Measurements from ENCODE around the gene SORCS2. TPM values are rescaled to one million over a fixed set of nuclear protein-coding genes. Genes with fewer than 3 reads are reported as not detected.
A peak's percentile ranks its signal among the peaks of the same experiment; 100 is the strongest.

Gene SORCS2
- total RNA-seq, 6 experiments from 2014 or later, result 0.18 to 6.2 (median 3.1) TPM

DNA sequence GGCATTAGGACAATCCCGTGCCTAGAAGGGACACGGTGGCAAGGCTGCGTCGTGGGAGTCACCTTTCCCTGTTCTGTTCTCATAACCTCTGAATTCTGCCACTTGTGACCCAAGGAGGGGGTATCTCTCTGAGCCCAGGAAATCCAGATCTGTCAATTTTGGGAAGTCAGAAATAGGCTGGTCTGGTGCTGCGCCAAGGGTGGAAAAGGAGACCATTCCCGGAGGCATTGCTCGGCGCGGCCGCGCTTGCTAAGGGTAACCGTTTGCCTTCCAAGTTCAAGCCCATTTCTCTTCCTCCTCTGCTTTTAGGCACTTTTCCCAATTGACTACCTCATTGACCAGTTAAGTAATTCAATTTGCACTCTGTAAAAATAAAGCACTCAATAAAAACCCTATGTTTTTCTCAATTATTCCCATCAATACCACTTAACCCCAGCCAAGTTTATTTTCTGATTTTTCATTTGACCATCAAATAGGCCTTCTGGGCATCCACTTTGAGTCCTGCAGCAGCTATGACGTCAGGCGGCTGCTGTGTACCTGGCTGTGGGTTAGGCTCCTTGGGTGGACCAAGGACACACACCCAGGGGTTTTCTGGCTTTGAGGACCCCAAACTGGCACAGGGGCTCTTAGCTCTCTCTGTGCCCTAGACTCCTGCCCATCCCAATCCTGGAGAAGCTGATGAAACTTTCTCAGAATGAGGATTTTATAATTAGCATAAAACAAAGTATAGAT is 12.5 kb downstream of the SORCS2 start:
- 91% methylated on average over 11 of the region's 14 CpGs for WGBS (ENCODE audit: insufficient coverage, low coverage, low lambda C conversion rate, missing lambda C conversion rate)
- ATAC-seq (no peak), DNase-seq (peak in 1 of 3 donors; percentile 25)
- no peaks in the 10 kb centered on the region for H3K27me3 ChIP-seq
- no peaks in the 10 kb centered on the region for H3K9me3 ChIP-seq
- no peak overlapping the region for H3K4me3 ChIP-seq
- no peak overlapping the region for H3K27ac ChIP-seq
- no peak for TF ChIP-seq POLR2A (IDR thresholded peaks at IDR 0.05)
- TF ChIP-seq, protein P1, sequence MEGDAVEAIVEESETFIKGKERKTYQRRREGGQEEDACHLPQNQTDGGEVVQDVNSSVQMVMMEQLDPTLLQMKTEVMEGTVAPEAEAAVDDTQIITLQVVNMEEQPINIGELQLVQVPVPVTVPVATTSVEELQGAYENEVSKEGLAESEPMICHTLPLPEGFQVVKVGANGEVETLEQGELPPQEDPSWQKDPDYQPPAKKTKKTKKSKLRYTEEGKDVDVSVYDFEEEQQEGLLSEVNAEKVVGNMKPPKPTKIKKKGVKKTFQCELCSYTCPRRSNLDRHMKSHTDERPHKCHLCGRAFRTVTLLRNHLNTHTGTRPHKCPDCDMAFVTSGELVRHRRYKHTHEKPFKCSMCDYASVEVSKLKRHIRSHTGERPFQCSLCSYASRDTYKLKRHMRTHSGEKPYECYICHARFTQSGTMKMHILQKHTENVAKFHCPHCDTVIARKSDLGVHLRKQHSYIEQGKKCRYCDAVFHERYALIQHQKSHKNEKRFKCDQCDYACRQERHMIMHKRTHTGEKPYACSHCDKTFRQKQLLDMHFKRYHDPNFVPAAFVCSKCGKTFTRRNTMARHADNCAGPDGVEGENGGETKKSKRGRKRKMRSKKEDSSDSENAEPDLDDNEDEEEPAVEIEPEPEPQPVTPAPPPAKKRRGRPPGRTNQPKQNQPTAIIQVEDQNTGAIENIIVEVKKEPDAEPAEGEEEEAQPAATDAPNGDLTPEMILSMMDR (IDR thresholded peaks at IDR 0.05), result no peak
- H3K36me3 ChIP-seq, result no peaks in the 10 kb centered on the region
- peaks cover 0 to 32% (median 7%) of the 10 kb centered on the region in 4 donors for H3K4me1 ChIP-seq
- intact Hi-C loops (cut with DNase I), result no loop called here

DNA sequence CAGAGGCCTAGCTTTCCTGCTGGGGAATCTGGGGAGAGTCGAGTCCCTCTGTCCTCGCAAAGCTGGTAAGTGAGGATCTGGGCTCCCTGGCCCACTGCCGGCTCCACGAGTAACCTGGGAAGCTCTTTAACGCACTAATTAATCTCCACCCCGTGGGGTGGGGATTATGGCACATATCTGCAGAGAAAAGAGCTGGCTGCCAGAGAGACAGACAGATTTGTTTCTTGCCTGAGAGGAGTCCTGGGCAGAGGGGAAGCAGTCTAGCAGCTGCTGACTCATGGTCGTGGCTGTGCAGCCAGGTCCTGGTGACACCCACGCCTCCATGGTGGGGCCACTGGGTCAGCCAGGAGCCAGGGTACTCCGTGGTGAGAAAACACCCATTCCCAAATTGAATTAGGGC is 14.0 kb downstream of the SORCS2 start:
- no peaks in the 10 kb centered on the region for H3K9me3 ChIP-seq
- ATAC-seq (peak in 1 of 4 donors; percentile 65), DNase-seq (peak in 1 of 3 donors; percentile 69)
- H3K27me3 ChIP-seq, result no peaks in the 10 kb centered on the region
- no peak overlapping the region for H3K27ac ChIP-seq
- intact Hi-C loops (cut with DNase I), result no loop called here
- H3K4me1 ChIP-seq, result peaks cover 0 to 37% (median 9%) of the 10 kb centered on the region in 4 donors
- 28% methylated on average over 5 of the region's 9 CpGs for WGBS (ENCODE audit: insufficient coverage, low coverage, low lambda C conversion rate, missing lambda C conversion rate)
- no peaks in the 10 kb centered on the region for H3K36me3 ChIP-seq
- TF ChIP-seq, protein P1 (IDR thresholded peaks at IDR 0.05), result no peak
- no peak for TF ChIP-seq POLR2A (IDR thresholded peaks at IDR 0.05)
- no peak overlapping the region for H3K4me3 ChIP-seq

DNA sequence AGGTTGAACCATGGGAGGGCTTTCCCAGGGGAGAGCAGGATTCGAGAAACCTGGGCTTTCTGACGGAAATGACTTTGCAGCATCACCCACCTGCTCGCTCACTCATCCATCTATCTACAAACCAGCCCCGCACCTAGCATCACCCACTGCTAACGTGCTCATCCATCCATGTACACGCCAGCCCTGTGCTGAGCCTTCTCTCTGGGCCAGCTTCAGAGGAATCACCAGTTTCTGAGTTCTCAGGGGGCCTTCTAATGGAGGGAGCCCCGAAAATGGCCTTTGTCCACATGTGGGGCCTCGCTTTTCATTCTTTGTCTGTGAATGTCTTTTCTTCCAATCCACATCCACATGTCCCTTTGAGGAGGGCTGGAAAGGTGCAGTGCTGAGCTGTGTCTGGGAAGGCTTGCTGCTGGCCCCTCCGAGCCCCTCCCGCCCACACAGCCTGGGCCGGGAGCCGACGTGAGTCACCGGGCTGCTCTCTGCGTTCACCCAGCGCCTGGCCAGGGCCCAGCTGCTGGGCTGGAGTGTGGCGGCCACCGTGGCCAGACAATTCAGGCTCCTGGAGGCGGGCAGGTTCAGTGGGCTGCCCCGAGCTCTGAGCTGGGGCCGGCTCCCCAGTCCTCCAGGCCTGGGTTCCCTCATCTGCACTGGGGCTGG is 14.7 kb downstream of the SORCS2 start:
- Histone ChIP-seq H3K36me3 (no peaks in the 10 kb centered on the region), H3K4me1 (peaks cover 0 to 41% (median 9%) of the 10 kb centered on the region in 4 donors), H3K4me3 (no peak overlapping the region), H3K27me3 (no peaks in the 10 kb centered on the region), H3K9me3 (no peaks in the 10 kb centered on the region), H3K27ac (peak overlapping the region in 1 of 3 donors; percentile 31)
- ATAC-seq (peak; percentile 79 to 84 (median 82)), DNase-seq (peak; percentile 68 to 90 (median 76))
- intact Hi-C loops (cut with DNase I), result no loop called here
- 53% methylated on average over 9 of the region's 21 CpGs for WGBS (ENCODE audit: insufficient coverage, low coverage, low lambda C conversion rate, missing lambda C conversion rate)
- TF ChIP-seq, protein P1 (IDR thresholded peaks at IDR 0.05), result no peak
- no peak for TF ChIP-seq POLR2A (IDR thresholded peaks at IDR 0.05)

DNA sequence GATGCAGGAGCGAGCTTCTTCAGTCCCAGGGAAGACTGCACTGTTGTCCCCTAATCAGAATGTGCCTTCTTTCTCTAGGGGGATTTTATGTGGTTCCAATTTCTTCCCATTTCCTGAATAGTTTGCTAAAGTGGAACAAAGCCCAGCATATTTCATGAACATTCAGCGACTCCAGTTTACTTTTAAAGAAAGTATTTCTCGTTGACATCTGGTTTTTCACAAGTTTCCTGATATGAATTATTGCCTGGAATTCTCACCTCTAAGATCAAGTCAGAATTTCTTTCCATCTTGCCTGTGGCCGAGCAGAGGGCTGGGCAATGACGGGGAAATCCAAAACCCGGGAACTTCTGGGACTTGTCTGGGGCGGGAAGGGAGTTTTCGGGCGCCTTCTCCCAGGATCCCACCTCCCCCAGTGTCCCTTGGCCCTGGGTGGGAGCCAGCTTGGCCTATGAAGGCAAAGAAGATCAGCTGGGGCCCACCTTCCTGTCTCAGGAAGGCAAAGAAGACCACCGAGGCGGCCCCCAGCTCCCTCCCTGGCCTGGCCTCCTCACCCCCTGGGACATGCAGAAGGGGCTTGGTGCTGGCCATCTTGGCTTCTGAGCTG is 15.4 kb downstream of the SORCS2 start:
- Histone ChIP-seq H3K27ac (peak overlapping the region in 1 of 3 donors; percentile 31), H3K36me3 (no peaks in the 10 kb centered on the region), H3K9me3 (no peaks in the 10 kb centered on the region), H3K4me1 (peaks cover 0 to 48% (median 9%) of the 10 kb centered on the region in 4 donors), H3K27me3 (no peaks in the 10 kb centered on the region), H3K4me3 (no peak overlapping the region)
- 54% methylated on average over 5 of the region's 11 CpGs for WGBS (ENCODE audit: insufficient coverage, low coverage, low lambda C conversion rate, missing lambda C conversion rate)
- no peak for ATAC-seq
- TF ChIP-seq, protein P1 (IDR thresholded peaks at IDR 0.05), result no peak
- no peak for TF ChIP-seq POLR2A (IDR thresholded peaks at IDR 0.05)
- intact Hi-C loops (cut with DNase I), result no loop called here
- no peak for DNase-seq

Data from right lobe of liver (tissue), 6 donors.